LNCaP clone FGC (cell line): ENCODE measurements around the gene GLUL.

Experiments used
- DNase-seq: peaks from one replicate; pipeline ENCODE4 v3.0.0-alpha.2; 2011; ENCODE audit warnings: low read depth
- H3K4me3 ChIP-seq: 2 replicates; pipeline ENCODE4 v1.5.1; 2011; ENCODE audit warnings: mild to moderate bottlenecking, low read depth, low read length, control low read depth
- CTCF ChIP-seq: IDR thresholded peaks from 2 replicates; pipeline ENCODE4 v1.5.1; 2012; ENCODE audit warnings: mild to moderate bottlenecking; ENCODE audit not compliant: control insufficient read depth, insufficient read depth; ENCODE audit errors: extremely low read depth

GLUL gene

GRCh38 chr1:182388392-182389134, 3.0 kb downstream of the GLUL start:
- no peak overlapping the region for H3K4me3 ChIP-seq
- TF ChIP-seq CTCF: no peak

GRCh38 chr1:182387566-182387965, 4.0 kb downstream of the GLUL start:
- no peak overlapping the region for H3K4me3 ChIP-seq
- TF ChIP-seq CTCF: no peak
- DNase-seq: no peak

More at GRCh38 chr1:182388392-182389134, 3.0 kb downstream of the GLUL start:
- no peak for DNase-seq

GRCh38 chr1:182386980-182387379, 4.6 kb downstream of the GLUL start:
- H3K4me3 ChIP-seq: no peak overlapping the region
- TF ChIP-seq CTCF: no peak
- DNase-seq: no peak

GRCh38 chr1:182385885-182386853, 5.4 kb downstream of the GLUL start:
- DNase-seq: no peak
- no peak for TF ChIP-seq CTCF
- H3K4me3 ChIP-seq: no peak overlapping the region

GRCh38 chr1:182384387-182384960, 7.1 kb downstream of the GLUL start:
- no peak for DNase-seq
- H3K4me3 ChIP-seq: no peak overlapping the region
- TF ChIP-seq CTCF: no peak

- no peak for DNase-seq
- TF ChIP-seq CTCF: no peak
- no peak overlapping the region for H3K4me3 ChIP-seq
Measured at GRCh38 chr1:182383934-182384333, 7.7 kb downstream of the GLUL start.
